ENCODE data around the gene CIDEC. TPM values are rescaled to one million over a fixed set of nuclear protein-coding genes. Genes with fewer than 3 reads are reported as not detected.
A peak's percentile ranks its signal among the peaks of the same experiment; 100 is the strongest.

CIDEC gene
- total and polyA plus RNA-seq, 2 of the 13 experiments (the other 11 are each of a cell fraction or from before 2014, with no cell fraction given): 2.5 to 10.4 TPM

DNA sequence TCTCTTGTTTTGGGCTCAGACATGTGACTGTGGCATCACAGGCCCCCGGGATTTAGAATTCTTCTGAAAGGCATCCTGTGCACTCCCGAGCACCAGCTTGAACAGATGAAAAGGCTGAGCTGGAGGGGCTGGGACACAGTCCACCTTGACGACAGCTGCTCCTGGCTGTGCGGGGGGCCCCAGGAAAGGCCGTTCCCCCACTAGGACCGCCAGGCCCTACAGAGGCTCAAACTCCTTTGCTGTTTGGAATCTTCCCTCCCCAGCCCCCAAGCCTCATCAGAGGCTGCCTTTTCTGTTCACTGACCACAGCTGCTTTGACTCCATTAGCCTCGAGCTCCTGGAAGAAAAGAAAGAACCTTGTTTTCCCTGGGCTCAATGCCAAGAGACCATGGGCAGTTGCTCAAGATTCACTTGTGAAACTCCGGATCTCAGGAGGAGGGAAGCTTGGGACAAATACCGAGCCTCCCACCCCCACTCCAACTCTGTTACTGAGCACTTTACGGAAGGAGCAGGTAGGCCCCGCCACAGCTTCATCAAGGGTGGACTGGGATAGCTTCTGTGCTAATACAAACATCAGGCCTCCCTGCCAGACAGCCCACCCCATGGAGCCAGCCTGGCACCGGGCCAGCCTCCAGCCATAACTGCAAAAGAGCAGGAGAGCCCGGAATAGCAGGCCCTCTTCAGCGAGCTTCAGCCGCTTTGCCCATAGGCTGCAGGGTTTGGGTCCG lies 15.7 kb downstream of the CIDEC start (continued):
- TF ChIP-seq, protein P1, sequence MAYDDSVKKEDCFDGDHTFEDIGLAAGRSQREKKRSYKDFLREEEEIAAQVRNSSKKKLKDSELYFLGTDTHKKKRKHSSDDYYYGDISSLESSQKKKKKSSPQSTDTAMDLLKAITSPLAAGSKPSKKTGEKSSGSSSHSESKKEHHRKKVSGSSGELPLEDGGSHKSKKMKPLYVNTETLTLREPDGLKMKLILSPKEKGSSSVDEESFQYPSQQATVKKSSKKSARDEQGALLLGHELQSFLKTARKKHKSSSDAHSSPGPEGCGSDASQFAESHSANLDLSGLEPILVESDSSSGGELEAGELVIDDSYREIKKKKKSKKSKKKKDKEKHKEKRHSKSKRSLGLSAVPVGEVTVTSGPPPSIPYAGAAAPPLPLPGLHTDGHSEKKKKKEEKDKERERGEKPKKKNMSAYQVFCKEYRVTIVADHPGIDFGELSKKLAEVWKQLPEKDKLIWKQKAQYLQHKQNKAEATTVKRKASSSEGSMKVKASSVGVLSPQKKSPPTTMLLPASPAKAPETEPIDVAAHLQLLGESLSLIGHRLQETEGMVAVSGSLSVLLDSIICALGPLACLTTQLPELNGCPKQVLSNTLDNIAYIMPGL (CRISPR knock-in tag; IDR thresholded peaks at IDR 0.05; ENCODE audit: borderline replicate concordance in 1 of 2, low read depth in 1 of 2): peak in 1 of 2 experiments; percentile 42; a peak in 2 of 4 replicates
- TF ChIP-seq, protein P2, sequence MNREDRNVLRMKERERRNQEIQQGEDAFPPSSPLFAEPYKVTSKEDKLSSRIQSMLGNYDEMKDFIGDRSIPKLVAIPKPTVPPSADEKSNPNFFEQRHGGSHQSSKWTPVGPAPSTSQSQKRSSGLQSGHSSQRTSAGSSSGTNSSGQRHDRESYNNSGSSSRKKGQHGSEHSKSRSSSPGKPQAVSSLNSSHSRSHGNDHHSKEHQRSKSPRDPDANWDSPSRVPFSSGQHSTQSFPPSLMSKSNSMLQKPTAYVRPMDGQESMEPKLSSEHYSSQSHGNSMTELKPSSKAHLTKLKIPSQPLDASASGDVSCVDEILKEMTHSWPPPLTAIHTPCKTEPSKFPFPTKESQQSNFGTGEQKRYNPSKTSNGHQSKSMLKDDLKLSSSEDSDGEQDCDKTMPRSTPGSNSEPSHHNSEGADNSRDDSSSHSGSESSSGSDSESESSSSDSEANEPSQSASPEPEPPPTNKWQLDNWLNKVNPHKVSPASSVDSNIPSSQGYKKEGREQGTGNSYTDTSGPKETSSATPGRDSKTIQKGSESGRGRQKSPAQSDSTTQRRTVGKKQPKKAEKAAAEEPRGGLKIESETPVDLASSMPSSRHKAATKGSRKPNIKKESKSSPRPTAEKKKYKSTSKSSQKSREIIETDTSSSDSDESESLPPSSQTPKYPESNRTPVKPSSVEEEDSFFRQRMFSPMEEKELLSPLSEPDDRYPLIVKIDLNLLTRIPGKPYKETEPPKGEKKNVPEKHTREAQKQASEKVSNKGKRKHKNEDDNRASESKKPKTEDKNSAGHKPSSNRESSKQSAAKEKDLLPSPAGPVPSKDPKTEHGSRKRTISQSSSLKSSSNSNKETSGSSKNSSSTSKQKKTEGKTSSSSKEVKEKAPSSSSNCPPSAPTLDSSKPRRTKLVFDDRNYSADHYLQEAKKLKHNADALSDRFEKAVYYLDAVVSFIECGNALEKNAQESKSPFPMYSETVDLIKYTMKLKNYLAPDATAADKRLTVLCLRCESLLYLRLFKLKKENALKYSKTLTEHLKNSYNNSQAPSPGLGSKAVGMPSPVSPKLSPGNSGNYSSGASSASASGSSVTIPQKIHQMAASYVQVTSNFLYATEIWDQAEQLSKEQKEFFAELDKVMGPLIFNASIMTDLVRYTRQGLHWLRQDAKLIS (CRISPR knock-in tag; IDR thresholded peaks at IDR 0.05): no peak
- TF ChIP-seq ZNF543 (CRISPR knock-in tag; IDR thresholded peaks at IDR 0.05) (no peak), FOXC1 (CRISPR knock-in tag; IDR thresholded peaks at IDR 0.05; ENCODE audit: borderline replicate concordance) (peak; percentile 48; the same call in 1 of the 2 replicates), ZSCAN21 (CRISPR knock-in tag; IDR thresholded peaks at IDR 0.05; ENCODE audit: borderline replicate concordance) (no peak), BORCS8-MEF2B (CRISPR knock-in tag; IDR thresholded peaks at IDR 0.05) (peak; percentile 17; the same call in 1 of the 2 replicates), MAFF (IDR thresholded peaks at IDR 0.05; ENCODE audit: low read depth, low read length) (no peak), ZSCAN12 (CRISPR knock-in tag; IDR thresholded peaks at IDR 0.05) (no peak), NFRKB (IDR thresholded peaks at IDR 0.05) (no peak), NFE2L2 (IDR thresholded peaks at IDR 0.05; ENCODE audit: low read length) (no peak), ZNF547 (CRISPR knock-in tag; IDR thresholded peaks at IDR 0.05) (no peak), ZNF816 (CRISPR knock-in tag; IDR thresholded peaks at IDR 0.05; ENCODE audit: borderline replicate concordance) (no peak), TBX2 (CRISPR knock-in tag; IDR thresholded peaks at IDR 0.05; ENCODE audit: borderline replicate concordance) (peak; percentile 19; the same call in 1 of the 2 replicates), FOXM1 (CRISPR knock-in tag; IDR thresholded peaks at IDR 0.05) (no peak), ZEB1 (IDR thresholded peaks at IDR 0.05; ENCODE audit: insufficient replicate concordance, low read depth) (peak; percentile 32), MIER2 (CRISPR knock-in tag; IDR thresholded peaks at IDR 0.05) (no peak), ERF (CRISPR knock-in tag; IDR thresholded peaks at IDR 0.05) (no peak), GATAD2A (CRISPR knock-in tag; IDR thresholded peaks at IDR 0.05) (peak; percentile 11; the same call in 1 of the 2 replicates)
- TF ChIP-seq, protein P3, sequence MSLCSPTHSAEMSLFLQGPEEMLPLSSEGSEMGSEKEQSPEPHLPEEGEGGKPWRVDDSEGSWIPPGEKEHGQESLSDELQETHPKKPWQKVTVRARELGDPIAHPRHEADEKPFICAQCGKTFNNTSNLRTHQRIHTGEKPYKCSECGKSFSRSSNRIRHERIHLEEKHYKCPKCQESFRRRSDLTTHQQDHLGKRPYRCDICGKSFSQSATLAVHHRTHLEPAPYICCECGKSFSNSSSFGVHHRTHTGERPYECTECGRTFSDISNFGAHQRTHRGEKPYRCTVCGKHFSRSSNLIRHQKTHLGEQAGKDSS (CRISPR knock-in tag; IDR thresholded peaks at IDR 0.05; ENCODE audit: borderline replicate concordance, low read depth): peak; percentile 60; the same call in 1 of the 2 replicates
- TF ChIP-seq, protein P4, sequence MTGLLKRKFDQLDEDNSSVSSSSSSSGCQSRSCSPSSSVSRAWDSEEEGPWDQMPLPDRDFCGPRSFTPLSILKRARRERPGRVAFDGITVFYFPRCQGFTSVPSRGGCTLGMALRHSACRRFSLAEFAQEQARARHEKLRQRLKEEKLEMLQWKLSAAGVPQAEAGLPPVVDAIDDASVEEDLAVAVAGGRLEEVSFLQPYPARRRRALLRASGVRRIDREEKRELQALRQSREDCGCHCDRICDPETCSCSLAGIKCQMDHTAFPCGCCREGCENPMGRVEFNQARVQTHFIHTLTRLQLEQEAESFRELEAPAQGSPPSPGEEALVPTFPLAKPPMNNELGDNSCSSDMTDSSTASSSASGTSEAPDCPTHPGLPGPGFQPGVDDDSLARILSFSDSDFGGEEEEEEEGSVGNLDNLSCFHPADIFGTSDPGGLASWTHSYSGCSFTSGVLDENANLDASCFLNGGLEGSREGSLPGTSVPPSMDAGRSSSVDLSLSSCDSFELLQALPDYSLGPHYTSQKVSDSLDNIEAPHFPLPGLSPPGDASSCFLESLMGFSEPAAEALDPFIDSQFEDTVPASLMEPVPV (CRISPR knock-in tag; IDR thresholded peaks at IDR 0.05): peak; percentile 73
- TF ChIP-seq, protein P5, sequence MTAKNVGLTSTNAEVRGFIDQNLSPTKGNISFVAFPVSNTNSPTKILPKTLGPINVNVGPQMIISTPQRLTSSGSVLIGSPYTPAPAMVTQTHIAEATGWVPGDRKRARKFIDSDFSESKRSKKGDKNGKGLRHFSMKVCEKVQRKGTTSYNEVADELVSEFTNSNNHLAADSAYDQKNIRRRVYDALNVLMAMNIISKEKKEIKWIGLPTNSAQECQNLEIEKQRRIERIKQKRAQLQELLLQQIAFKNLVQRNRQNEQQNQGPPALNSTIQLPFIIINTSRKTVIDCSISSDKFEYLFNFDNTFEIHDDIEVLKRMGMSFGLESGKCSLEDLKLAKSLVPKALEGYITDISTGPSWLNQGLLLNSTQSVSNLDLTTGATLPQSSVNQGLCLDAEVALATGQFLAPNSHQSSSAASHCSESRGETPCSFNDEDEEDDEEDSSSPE (CRISPR knock-in tag; IDR thresholded peaks at IDR 0.05): no peak

All from HepG2 (cell line).